Measurements from ENCODE around the gene KCNIP4.

GRCh38 chr4:21900211-21900610 lies 48.4 kb downstream of the KCNIP4 start:
- TF ChIP-seq, protein P1, sequence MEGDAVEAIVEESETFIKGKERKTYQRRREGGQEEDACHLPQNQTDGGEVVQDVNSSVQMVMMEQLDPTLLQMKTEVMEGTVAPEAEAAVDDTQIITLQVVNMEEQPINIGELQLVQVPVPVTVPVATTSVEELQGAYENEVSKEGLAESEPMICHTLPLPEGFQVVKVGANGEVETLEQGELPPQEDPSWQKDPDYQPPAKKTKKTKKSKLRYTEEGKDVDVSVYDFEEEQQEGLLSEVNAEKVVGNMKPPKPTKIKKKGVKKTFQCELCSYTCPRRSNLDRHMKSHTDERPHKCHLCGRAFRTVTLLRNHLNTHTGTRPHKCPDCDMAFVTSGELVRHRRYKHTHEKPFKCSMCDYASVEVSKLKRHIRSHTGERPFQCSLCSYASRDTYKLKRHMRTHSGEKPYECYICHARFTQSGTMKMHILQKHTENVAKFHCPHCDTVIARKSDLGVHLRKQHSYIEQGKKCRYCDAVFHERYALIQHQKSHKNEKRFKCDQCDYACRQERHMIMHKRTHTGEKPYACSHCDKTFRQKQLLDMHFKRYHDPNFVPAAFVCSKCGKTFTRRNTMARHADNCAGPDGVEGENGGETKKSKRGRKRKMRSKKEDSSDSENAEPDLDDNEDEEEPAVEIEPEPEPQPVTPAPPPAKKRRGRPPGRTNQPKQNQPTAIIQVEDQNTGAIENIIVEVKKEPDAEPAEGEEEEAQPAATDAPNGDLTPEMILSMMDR (IDR thresholded peaks at IDR 0.05): no peak
- TF ChIP-seq POLR2A (IDR thresholded peaks at IDR 0.05): no peak
